Left lung (tissue), 10 donors: Measurements from ENCODE around the gene DGKD. TPM values are rescaled to one million over a fixed set of nuclear protein-coding genes. Genes with fewer than 3 reads are reported as not detected.

Experiments
- ATAC-seq: fragments of 200-7000 bp; cut with Tn5 transposase; one replicate; pipeline ENCODE4 v1.9.1; 2020; ENCODE audit warnings: moderate library complexity
- DNase-seq, 4 donors: peaks; one replicate each; pipeline ENCODE4 v3.0.0-alpha.2; 2013 to 2020
- H3K27ac ChIP-seq, 2 donors: fragments of 200-600 bp; sonication (generic) in 1 of 2; one replicate each; pipeline versions ENCODE4 v1.5.0 to v1.8.0; 2020 to 2021
- H3K27me3 ChIP-seq, 2 donors: fragments of 200-600 bp; sonication (generic) in 1 of 2; one replicate each; pipeline versions ENCODE4 v1.5.0 to v1.8.0; 2020 to 2021
- H3K36me3 ChIP-seq, 2 donors: fragments of 200-600 bp; sonication (generic) in 1 of 2; one replicate each; pipeline versions ENCODE4 v1.5.0 to v1.8.0; 2020 to 2021
- H3K4me1 ChIP-seq, 2 donors: fragments of 200-600 bp; one replicate each; pipeline ENCODE4 v1.8.0; 2021
- H3K4me3 ChIP-seq, 2 donors: fragments of 200-600 bp; sonication (generic) in 1 of 2; one replicate each; pipeline versions ENCODE4 v1.5.0 to v1.8.0; 2020 to 2021; ENCODE audit warnings: mild to moderate bottlenecking in 1 of 2
- H3K9me3 ChIP-seq, 2 donors: fragments of 200-600 bp; sonication (generic) in 1 of 2; one replicate each; pipeline versions ENCODE4 v1.5.0 to v1.8.0; 2020 to 2021
- CTCF ChIP-seq, 2 donors: fragments of 200-600 bp; sonication (generic) in 1 of 2; IDR thresholded peaks; one replicate each; pipeline versions ENCODE4 v1.5.0 to v1.8.0; 2021; ENCODE audit warnings: antibody characterized with exemption in 2 of 2
- intact Hi-C, 2 donors: fragments of 100-400 bp; cut with DNase I; formaldehyde crosslinking; loops; one replicate each; pipeline versions ENCODE4 v1.11.2 to v1.14.2; 2022
- polyA plus RNA-seq, 6 donors: library from polyadenylated mRNA; unstranded; fragments of 120-200 nt; gene quantifications; one replicate each; pipeline ENCODE4 v1.2.1, GENCODE V29; 2013; ENCODE audit not compliant: insufficient read length in 6 of 6
- total RNA-seq, 2 donors: library from RNA; stranded (reverse); fragmentation: NEBNext Ultra II Directional; extraction: Animal tissue kit (Norgen Biotek cat#: 25700); gene quantifications; one replicate each; pipeline ENCODE4 v1.2.1, GENCODE V29; 2021
- donor health status: DM: no; HTN: yes; CAD: no.
- donor health status: DM: no; HTN: no; CAD: no.

Gene DGKD
- total and polyA plus RNA-seq, 8 donors: 22.9 to 98.0 (median 32.6) TPM

DNA sequence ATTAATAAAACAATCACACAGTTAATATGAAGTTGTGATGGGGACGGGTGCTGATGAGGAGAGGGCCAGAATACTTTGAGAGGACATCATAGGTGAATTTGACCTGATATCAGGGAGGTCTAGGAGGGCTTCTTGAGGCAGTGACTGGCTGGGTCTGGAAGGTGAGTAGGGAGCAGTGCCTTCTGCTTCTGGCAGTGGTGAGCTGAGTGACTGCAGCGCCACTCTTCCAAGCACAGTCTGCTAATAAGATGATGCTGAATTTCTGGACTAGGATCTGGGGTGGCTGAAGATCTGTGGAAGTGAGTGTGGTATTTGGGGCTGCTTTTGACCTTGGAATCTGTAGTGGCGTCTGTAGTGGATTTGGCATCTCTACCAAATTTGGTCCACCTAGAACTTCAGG lies 5.5 kb downstream of the DGKD start:
- Histone ChIP-seq H3K27ac (no peak overlapping the region), H3K4me3 (no peak overlapping the region), H3K4me1 (peaks cover 5 to 42% of the 10 kb centered on the region in 2 donors), H3K27me3 (no peaks in the 10 kb centered on the region), H3K36me3 (peaks cover 0 to 4% of the 10 kb centered on the region in 2 donors), H3K9me3 (no peaks in the 10 kb centered on the region)
- intact Hi-C loops: no loop called here
- ATAC-seq (no peak), DNase-seq (no peak)
- TF ChIP-seq CTCF (IDR thresholded peaks at IDR 0.05): no peak

DNA sequence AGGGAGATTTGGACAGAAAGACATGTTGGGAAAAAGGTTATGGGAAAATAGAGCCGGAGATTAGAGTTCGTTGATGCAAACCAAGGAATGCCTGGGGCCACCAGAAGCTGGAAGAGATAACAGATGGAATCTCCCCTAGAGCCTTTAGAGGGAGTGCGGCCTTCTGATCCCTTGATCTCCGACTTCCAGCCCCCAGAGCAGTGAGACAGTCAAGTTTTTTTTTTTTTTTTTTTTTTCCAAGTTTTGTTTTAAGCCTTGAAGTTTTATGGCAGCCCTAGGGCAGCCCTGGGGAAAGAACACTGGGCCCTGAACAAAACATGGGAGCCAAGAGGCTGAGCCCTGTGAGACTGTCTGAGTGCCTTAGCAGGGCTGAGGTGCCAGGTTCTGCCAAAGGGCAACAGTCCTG lies 6.5 kb downstream of the DGKD start:
- no peak for ATAC-seq

DNA sequence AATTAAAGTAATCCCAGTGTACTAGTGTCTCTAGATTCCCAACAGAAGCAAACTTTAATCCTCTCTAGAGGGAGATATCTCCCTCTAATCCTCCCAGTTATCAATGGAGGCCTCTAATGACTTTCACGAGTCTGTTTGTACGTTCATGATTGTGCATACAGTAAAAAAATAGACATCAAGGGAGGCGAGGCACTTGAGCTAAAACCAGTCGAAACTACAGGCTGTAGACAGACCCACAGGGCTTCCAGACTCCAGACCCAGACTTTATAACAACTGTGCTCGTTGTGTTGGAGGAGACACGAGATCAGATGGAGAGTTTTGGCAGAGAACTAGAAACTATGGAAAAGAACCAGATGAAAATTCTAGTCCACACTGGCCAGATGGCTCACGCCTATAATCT lies 7.0 kb downstream of the DGKD start:
- Histone ChIP-seq H3K27me3 (no peaks in the 10 kb centered on the region), H3K4me1 (peaks cover 0 to 28% of the 10 kb centered on the region in 2 donors), H3K36me3 (peaks cover 0 to 4% of the 10 kb centered on the region in 2 donors), H3K27ac (no peak overlapping the region), H3K4me3 (no peak overlapping the region), H3K9me3 (no peaks in the 10 kb centered on the region)
- ATAC-seq: no peak
- intact Hi-C loops: no loop called here
- no peak for DNase-seq
- TF ChIP-seq CTCF (IDR thresholded peaks at IDR 0.05): no peak

More for the DNA sequence above, 6.5 kb downstream of the DGKD start:
- H3K4me3 ChIP-seq: no peak overlapping the region
- no peaks in the 10 kb centered on the region for H3K9me3 ChIP-seq
- peaks cover 0 to 34% of the 10 kb centered on the region in 2 donors for H3K4me1 ChIP-seq
- intact Hi-C loops: no loop called here
- H3K36me3 ChIP-seq: peaks cover 0 to 4% of the 10 kb centered on the region in 2 donors
- H3K27me3 ChIP-seq: no peaks in the 10 kb centered on the region
- TF ChIP-seq CTCF (IDR thresholded peaks at IDR 0.05): no peak
- H3K27ac ChIP-seq: no peak overlapping the region
- DNase-seq: no peak

GRCh38 chr2:233362742-233363141 lies 8.4 kb downstream of the DGKD start:
- intact Hi-C loops: no loop called here
- no peak for ATAC-seq

DNA sequence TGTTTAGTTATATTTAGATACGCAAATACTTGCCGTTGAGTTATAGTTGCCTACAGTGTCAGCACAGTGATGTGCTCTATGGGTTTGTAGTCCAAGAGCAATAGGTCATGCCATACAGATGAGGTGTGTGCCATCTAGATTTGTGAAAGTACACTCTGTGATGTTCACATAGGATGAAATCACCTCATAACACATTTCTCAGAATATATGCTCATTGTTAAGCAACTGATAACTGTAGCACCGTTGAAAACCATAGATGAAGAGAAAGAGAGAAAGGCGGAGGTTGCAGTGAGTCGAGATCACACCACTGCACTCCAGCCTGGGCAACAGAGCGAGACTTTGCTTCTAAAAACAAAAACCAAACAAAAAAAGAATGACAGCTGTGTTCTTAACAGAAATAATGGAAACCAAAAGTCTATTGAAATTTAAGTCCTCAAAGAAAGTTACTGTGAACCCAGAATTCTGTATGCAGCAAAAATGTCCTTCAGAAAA lies 9.5 kb downstream of the DGKD start:
- ATAC-seq (no peak), DNase-seq (no peak)
- no peak for TF ChIP-seq CTCF (IDR thresholded peaks at IDR 0.05)
- no peaks in the 10 kb centered on the region for H3K9me3 ChIP-seq
- no peaks in the 10 kb centered on the region for H3K27me3 ChIP-seq
- no peak overlapping the region for H3K27ac ChIP-seq
- peaks cover 0 to 4% of the 10 kb centered on the region in 2 donors for H3K36me3 ChIP-seq
- intact Hi-C loops: no loop called here
- peaks cover 0 to 26% of the 10 kb centered on the region in 2 donors for H3K4me1 ChIP-seq
- H3K4me3 ChIP-seq: no peak overlapping the region

More at GRCh38 chr2:233362742-233363141, 8.4 kb downstream of the DGKD start:
- H3K9me3 ChIP-seq: no peaks in the 10 kb centered on the region
- DNase-seq: no peak
- peaks cover 0 to 4% of the 10 kb centered on the region in 2 donors for H3K36me3 ChIP-seq
- no peak overlapping the region for H3K27ac ChIP-seq
- peaks cover 0 to 25% of the 10 kb centered on the region in 2 donors for H3K4me1 ChIP-seq
- TF ChIP-seq CTCF (IDR thresholded peaks at IDR 0.05): no peak
- H3K27me3 ChIP-seq: no peaks in the 10 kb centered on the region
- H3K4me3 ChIP-seq: no peak overlapping the region
